EH (cell line): Measurements from ENCODE around the gene ZNF609.

Experiments
- DNase-seq: peaks from one replicate; pipeline ENCODE4 v3.0.0-alpha.2; 2015; ENCODE audit warnings: low read depth

The ZNF609 gene

DNA sequence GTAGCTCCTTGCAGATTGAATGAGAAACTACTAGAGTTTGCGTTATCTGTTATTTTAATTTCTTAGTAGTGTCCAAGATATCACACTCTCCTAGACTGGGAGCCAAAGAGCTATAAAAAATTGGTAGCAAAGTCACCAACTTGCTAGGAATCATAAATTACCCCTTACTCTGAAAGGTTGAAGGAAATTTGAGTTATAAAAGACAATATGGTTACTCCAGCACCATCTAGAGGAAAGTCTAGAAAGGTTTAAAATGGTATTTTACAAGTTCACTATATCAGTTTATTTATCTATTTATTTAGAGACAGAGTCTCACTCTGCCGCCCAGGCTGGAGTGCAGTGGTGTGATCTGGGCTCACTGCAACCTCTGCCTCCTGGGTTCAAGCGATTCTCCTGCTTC, 193.4 kb downstream of the ZNF609 start:
- peak; percentile 28 for DNase-seq

DNA sequence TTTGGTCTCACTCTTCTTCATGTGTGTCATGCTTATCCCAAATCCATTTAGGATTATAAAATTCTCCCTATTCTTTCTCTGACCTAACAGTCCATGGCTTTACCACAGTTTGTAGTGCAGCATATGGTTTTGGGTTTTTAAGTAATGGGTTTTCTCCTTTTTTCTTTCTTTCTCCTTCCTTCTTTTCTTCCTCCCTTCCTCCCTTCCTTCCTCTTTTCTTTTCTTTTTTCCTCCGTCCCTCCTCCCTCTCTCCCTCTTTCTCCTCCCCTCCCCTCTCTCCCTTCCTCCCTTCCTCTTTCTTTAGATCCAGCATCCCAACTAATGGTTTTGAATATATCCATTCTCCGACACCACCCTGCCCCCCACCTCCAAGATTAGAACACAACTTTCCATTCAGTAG, 196.1 kb downstream of the ZNF609 start:
- DNase-seq, result no peak

DNA sequence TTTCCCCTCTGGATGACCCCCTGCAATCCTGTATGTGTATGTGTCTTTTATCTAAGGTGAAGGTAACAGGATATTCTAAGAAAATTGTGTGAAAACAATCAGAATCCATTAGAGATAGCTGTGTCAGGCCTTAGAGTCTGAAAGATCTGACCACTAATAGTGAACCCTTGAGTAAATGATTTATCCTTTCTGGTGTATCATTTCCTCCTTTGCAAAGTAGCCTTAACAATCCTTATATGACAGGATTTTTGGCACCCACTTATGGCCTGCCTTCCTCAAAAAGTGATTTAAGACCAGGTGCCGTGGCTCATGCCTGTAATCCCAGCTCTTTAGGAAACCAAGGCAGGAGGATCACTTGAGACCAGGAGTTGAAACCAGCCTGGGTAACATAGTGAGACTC, 204.8 kb downstream of the ZNF609 start:
- no peak for DNase-seq

DNA sequence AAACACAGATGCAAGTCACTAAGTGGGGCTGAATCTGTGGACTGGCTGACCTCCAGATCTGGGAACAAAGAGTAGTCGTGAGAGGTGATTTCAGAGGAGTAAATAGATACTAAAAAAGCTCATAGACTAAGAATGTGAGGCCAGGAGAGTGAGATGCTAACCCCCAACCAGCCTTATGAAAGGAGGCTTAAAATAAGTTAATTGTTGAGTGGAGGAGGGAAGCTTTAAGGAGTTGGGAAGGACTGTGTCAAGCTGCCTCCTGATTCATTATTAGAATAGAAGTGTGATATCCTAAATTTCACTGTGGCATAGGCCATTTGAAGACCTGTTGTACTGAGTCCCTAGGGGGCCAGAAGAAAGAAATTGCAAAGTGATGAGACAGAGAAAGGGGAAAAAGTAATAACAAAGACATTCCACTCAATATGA, 207.4 kb downstream of the ZNF609 start:
- DNase-seq, result peak; percentile 79

DNA sequence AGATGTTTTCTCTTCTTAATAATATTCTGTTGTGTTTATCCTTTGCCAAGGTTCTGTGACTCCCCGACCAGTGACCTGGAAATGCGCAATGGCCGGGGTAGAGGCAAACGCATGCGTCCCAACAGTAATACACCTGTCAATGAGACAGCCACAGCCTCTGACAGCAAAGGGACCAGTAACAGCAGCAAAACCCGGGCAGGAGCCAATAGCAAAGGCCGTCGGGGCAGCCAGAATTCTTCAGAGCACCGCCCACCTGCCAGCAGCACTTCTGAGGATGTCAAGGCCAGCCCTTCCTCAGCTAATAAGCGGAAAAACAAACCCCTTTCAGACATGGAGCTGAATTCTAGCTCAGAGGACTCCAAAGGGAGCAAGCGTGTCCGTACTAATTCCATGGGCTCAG, 213.5 kb downstream of the ZNF609 start:
- DNase-seq, result no peak

DNA sequence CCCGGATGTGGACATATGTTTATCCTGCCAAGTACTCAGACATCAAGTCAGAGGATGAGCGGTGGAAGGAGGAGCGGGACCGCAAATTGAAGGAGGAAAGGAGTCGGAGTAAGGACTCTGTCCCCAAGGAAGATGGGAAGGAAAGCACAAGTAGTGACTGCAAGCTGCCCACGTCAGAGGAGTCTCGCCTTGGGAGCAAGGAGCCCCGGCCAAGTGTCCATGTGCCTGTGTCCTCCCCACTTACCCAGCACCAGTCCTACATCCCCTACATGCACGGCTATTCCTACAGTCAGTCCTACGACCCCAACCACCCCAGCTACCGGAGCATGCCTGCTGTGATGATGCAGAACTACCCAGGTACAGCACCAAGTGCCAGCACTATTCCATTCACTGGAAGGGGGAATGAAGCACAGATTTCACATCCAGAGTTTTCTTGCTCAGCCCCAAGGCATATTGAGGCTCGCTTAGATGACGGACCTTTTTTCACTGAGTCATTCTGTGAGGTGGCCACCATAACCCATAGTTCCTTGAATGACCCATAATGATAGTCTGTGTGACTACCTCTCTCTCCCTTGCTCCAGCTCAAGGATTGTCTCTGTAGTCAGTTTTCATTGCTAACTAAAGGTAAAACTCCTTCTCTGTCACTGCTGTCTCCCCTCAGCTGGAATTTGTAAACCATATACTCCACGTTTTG, 217.9 kb downstream of the ZNF609 start:
- DNase-seq, result peak; percentile 39

DNA sequence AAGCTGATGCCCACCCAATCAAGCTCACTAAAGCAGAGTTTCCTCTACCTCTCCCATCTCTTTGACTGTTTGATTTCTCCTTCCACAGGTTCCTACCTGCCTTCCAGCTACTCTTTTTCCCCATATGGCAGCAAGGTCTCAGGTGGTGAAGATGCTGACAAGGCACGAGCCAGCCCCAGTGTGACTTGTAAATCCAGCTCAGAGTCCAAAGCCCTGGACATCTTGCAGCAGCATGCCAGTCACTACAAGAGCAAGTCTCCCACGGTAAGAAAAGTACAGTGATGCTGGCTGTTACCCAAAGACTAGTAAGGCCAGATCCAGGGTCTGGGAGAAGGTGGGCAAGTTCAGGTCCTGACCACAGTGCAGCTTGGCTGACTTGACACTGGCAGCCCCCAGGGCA, 219.7 kb downstream of the ZNF609 start:
- no peak for DNase-seq

DNA sequence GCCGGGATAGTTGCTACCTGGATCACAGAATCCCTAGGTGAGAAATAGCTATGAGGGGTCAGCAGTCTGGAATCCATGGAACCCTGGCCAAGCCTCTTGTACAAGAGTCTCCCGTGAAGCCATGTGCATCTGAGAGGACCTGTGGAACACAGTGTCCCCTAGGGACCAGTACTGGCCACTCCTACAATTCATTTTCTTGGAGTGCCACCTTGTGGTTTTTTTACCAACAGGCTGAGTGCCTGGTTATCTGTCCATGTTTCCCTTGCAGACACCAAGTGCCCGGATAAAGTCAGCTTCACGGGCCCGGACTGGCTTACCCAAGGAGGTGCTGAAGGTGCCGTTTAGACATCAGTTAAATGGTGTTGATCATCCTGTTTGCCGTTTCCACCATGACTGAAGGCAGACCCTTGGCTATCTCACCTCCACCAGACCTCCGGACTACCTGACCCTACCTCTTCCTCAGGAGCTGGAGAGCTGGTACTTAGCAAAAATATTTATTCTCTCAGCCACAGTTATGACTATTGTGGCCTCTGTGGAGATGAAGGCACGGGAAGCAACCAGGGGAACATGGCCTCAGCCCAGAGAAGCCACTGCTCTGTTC, 221.1 kb downstream of the ZNF609 start:
- peak; percentile 76 for DNase-seq

DNA sequence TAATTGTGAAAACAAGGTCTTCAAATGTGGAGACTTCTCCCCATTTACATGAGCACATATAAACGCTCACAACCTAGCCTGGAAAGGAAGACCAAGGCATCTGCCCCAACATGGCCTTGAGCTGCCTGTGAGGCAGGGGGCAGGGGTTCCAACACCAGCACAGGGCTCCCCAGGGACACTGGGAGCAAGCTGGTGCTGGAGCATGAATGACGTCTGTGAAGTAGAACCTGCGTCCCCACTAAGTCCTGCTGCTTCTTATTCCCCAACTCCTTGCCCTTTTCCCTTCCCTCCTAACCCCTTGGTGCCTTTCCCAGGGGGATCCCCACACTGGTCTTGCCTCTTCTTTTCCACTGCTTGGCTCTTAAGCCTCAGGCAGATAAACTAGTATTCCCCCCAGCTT, 221.9 kb downstream of the ZNF609 start:
- DNase-seq, result no peak

DNA sequence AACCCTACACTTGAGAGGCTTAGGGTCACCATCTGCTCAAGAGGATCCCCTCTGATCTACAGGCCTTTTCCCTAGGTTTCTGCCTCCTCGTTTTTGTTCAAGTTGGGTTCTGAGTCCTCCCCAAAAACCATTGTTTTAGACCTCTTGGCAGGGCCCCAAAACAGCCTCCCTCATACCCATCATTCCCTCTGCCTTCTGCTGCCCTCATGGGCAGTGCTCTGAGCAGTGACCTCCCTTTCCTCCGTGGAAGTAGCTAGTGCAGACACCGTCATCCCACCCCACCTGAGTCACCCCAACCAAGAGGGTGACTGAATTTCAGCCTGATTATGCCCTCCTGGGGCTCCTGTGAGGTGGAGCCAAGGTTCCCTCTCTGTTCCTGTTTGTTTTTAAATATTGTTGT, 223.0 kb downstream of the ZNF609 start:
- no peak for DNase-seq

DNA sequence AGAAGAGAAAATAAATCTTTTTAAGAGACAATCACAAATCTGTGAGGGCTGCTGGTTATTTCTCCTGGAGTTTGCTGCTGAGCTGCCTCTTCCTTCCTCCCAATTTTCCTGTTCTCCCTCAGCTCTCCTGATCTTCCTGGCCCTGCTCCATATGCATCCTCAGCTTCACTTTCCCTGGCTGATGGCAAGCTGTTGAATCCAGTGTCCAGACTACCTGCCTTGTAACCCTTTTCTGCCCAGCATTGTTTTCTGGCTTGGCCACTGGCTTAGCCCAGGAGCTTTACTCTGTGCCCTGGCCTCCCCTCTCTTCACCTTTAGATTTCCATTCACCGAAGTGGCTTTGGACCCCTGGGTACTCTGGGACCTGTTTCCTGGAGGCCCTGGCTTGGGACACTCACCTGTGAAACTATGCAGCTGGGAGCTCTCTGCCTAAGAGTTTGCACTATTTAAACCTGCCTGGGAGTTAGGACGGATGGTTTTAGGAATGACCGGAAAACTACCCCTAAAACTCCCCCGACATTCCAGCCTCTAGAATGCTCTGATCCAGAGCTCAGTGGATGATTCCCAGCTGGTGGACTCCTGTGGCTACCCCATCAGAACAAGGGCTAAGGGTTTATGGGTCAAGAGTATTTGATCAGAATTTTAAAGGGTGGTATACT, 225.0 kb downstream of the ZNF609 start:
- DNase-seq, result no peak

DNA sequence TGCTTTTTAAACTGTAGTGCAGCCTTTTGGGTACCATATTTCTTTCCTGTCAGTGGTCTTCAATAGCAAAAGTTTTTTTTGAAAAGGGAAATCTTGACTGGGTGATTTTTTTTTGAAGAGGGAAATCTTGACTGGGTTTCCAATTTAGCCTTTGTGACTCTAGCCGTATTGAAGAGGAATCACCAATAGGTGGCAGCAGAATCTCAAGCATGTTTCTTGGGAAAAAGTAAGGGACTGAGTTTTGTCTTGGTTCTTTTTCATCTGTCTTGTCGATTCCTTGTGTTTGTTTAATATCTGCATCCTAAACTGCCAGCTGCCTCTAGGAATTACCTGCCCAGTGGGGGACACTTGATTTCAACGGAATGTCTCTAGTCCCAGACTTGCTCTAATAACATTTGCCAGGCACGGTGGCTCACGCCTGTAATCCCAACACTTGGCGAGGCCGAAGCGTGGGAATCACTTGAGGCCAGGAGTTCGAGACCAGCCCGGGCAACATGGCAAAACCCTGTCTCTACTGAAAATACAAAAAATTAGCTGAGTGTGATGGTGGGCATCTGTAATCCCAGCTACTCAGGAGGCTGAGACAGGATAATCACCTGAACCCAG, 225.9 kb downstream of the ZNF609 start:
- DNase-seq, result peak; percentile 61

DNA sequence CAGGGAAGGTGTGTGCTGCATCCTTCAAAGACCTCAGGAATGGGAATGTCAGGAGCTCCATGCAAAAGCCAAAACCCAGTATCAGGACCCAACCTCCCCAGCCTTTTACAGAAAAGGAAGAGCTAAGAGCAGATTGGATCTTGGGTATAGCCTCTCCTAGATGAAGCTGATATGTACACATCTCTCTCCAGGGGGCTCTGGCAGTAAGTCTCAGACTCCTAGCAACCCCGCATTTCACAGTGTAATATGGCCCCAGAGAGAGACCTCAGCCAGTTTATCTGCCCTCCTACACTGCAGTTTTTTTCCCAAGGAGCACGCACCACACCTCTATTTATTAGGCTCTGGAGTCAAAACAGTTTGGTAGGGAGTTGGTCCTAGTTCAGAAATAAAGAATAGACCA, 226.8 kb downstream of the ZNF609 start:
- DNase-seq, result no peak

DNA sequence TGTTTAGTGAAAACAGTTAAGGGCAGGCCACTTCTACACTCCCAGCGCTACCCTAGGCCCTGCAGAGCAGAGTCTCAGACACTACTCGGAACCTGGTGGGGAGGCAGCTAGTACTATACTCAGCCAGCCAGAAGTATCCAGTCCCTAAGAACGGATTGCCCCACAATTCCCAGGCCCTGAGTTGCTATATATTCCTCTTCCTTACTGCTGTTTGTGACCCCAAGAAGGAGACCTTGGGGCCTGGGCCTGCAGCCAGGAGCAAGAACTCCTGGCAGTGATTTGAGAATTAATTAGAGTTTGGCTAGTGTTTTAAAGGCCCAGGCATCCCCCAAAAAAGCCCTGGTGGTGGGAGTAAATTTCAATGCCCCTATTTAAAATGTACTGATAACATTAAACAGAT, 227.3 kb downstream of the ZNF609 start:
- DNase-seq, result no peak

DNA sequence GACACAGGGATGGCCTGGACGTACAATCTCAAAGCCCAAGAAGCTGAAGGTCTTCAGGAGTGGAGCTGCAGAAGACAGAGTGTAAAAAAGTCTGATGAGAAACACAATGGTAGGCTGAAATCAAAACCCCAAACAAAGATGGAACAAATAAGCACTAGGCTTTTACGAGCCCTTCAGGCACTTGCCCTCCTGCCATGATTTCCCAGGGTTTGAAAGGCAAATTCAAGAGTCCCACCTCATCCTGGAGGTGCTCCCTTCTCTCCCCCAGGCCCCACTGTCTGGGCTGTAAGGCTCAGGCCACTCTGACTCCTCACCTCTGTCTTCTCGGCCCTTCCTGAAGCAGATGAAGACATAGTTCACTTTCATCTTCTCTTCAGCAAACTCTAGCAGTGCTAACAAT, 228.4 kb downstream of the ZNF609 start:
- DNase-seq, result no peak

DNA sequence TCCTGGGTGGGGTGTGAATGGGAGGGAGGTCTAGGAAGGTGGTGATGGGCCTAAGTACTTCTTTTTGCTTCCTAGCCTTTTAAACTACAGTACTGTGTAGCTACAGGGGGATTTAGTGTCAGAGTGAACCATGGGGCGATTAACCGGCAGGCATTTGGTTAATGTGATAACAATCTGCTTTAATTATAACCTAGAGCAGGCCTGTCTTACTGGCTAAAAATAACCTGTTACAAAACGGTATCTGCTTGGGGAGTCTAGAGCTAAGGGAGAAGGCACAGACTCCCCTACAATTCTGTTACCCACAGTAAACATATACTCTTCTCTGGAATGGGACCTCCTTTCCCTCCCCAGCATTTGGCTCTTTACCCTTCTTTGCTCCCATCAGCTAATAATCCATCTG, 229.6 kb downstream of the ZNF609 start:
- no peak for DNase-seq

DNA sequence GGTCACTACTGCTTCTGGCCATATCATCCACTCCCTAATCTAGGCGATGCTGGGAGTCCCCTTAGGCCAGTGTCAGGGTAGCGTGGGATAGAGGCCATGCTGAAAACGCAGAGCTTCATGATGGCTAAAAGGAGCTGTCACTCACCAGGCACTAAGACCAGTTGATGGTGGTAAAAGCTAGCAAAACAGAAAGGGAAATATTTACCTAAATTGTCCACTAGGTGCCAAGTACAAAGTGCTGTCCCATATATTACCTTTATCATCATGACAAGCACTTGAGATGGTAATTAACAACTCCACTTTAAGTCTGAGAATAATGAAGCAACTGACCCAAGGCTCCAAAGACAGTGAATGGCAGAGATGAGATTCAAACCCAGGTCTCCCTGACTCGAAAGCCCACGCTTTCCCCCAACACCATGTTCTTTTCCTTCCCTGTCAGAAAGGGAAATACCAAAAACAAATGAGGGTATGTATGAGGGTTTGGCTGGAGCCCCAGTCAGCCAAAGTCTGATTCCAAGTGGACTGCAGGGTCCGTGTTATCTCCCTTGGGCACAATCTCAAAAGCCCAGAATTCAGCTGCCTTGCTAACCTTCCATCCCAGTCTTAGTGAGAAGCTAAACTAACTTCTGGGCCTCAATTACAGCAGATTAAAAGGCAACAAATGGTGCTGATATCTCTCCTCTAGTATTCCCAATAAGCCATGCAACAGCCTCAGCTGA, 230.4 kb downstream of the ZNF609 start:
- no peak for DNase-seq

DNA sequence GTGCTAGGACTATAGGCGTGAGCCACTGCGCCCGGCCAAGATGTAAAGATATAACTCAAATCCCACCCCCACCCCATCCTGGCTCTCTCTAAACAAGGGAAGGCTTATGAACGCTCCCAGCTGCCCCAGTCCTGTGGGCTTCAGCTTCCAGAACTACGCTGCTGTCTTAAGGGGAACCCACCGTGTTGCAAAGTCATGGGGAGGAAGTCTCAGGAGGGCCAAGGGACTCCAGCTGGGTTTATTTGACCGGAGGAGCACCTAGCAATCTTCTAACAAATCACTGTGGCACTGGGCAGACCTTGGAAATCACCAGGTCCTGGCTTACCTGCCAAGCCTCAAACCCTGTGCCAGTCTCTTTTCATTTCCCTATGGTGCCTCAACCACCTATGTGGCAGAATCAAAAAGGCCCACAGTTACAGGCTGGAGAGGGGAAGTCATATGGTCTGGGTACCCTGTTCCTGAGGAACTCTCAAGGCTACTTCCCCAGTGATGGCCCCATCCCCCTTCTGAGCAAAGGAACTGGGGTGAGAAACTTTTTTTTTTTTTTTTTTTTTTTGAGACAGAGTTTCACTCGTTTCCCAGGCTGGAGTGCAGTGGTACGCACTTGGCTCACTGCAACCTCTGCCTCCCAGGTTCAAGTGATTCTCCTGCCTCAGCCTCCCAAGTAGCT, 231.7 kb downstream of the ZNF609 start:
- no peak for DNase-seq

DNA sequence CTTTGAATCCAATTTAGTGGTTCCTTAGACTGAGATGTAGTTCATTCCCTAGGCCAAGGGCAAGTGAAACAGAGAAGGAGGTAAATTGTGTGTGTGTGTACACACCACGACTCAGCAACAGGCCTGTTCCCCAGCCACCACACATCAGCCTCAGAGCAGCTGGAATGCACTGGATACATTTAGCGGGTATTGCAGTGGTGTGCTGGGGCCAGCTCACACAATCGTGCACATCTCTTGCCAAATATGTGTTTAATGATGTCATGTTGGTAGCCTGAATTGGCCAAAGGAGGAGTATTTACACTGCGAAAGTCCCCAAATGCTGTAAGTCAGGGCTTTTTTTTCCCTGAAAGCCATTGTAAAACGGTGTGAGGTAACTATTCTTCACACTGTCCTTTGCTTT, 232.8 kb downstream of the ZNF609 start:
- peak; percentile 87 for DNase-seq

DNA sequence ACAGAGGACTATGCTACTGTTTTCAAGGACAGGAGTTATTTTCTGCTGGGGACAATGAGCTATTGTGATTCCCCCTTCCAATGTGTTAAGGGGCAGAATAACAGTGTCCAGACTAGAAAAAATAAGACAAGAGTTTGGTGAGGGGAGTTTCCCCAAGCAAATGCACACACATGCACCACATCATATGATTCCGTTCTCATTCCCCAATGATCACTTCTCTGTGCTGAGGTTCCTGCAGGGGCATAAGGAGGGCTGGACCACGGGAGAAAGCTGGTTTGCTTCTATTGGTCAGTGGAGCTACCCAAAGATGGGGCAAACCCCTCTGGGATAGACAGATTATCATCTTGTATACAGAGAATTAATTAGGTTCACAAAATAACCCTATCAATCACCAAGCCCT, 234.4 kb downstream of the ZNF609 start:
- DNase-seq, result no peak

DNA sequence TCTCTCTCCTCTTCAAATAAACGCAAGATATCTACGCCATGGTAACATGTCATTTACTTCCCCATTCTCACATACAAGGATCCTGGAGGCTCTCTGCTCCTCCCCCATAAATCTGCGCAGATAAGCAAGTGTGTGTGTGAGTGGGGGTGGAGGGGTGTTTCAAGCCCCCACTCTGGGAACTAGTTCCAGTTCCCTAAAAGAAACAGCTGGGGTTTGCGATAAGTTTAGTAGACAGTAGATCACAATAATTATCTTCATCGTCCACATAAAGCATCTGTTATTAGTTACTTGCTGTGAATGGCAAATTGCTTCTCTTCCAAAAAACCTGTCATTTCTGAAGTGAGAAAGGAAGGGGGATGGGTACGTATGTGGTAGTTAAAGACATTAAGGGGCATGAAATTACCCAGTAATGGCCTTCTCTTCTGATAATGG, 235.2 kb downstream of the ZNF609 start:
- DNase-seq, result no peak

DNA sequence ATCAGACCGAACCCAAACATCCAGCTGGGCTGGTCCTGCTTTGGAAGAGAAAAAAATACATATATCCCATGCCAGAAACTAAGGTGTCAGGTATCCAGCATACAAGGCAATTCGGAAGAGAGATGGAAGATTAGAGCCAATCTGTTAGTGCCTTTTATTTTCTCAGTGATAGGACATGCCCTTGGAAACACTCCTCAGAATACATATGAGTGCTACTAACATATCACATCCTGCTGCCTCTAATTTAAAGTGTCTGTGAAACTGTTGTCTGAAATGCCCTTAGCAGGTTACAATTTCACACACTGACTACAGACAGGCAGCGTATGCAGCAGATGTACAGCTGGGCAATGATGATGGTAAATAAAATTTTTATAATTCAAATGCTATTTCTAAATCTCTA, 236.1 kb downstream of the ZNF609 start:
- no peak for DNase-seq
